ENCODE results near the gene PTPRQ.

Gene PTPRQ

GRCh38 chr12:80712866-80713265 lies 268.8 kb downstream of the PTPRQ start:
- DNase-seq (ENCODE audit: low read depth), result no peak
- TF ChIP-seq CTCF (IDR thresholded peaks at IDR 0.05; ENCODE audit: control insufficient read depth, insufficient read depth, low read depth, low read length, missing control alignments), result no peak
- no peak overlapping the region for H3K4me3 ChIP-seq (ENCODE audit: control insufficient read depth, low read depth, low read length)

DNA sequence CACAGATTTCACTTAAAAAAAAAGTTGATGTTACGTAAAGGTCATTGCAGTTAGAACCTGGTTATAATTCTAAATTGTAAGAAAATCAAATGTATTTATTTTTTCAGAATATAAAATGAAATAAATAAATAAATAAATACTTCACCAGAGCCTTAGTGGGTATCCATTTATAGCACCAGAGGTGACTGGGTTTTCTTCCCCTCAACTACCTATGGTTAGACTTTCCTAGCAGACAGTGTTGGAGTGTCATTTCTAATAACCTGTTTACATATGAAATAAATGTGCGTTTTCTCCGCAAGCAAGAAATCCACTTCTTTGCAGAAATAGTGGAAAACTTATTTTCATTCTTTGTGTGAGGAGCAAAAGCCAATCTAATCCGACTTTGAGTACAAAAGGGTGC lies 269.4 kb downstream of the PTPRQ start:
- H3K4me3 ChIP-seq (ENCODE audit: control insufficient read depth, low read depth, low read length), result no peak overlapping the region
- TF ChIP-seq CTCF (IDR thresholded peaks at IDR 0.05; ENCODE audit: control insufficient read depth, insufficient read depth, low read depth, low read length, missing control alignments), result no peak
- DNase-seq (ENCODE audit: low read depth), result no peak

DNA sequence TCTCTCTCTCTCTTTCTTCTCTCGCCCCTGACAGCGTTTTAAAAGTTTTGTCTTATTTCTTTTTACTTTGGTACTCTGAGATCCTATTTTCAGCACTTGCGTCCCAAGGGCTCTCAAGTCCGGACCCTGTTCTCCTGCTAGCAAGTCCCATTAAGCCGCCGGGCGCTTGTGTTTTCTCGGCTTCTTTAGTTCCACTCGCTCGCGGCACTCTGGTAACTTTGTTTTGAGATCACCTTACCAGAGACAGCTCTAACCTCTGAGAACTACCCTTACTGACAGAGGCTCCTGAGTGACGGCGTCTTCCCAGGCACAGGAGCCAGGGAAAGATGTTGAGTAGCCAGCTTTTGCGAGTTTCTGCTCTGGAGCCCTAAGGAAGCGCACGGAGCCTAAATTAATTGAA lies 270.0 kb downstream of the PTPRQ start:
- DNase-seq (ENCODE audit: low read depth), result no peak
- peak overlapping the region; percentile 10 for H3K4me3 ChIP-seq (ENCODE audit: control insufficient read depth, low read depth, low read length)
- no peak for TF ChIP-seq CTCF (IDR thresholded peaks at IDR 0.05; ENCODE audit: control insufficient read depth, insufficient read depth, low read depth, low read length, missing control alignments)

- no peak for DNase-seq (ENCODE audit: low read depth)
- H3K4me3 ChIP-seq (ENCODE audit: control insufficient read depth, low read depth, low read length), result no peak overlapping the region
- no peak for TF ChIP-seq CTCF (IDR thresholded peaks at IDR 0.05; ENCODE audit: control insufficient read depth, insufficient read depth, low read depth, low read length, missing control alignments)
Observed at GRCh38 chr12:80714846-80715245, 270.8 kb downstream of the PTPRQ start.

DNA sequence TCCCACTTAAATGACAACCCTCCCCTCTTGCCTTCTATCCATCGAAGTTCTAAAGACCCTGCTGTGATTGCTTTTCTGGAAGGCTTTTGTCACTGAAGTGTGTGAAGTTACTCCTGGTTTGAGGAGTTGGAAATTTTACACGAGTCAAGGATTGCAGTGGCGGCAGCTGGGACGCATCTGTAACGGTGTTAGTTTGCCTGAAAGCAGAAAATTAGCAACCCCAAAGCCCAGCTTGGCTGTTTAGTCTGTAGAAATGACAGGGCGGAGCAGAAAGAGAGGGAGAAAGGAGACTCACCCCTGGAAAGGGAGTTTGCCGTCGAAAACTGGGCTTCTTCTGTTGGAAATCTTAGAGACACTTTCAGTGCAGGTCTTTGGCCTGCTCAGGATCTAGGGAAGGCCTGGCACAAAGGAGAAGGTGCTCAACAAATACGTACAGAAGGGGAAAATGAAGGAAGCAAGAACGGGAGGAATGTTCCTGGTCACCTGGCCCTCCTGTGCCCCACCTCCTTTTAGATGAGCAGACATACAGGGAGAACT lies 271.7 kb downstream of the PTPRQ start:
- no peak overlapping the region for H3K4me3 ChIP-seq (ENCODE audit: control insufficient read depth, low read depth, low read length)
- DNase-seq (ENCODE audit: low read depth), result no peak
- no peak for TF ChIP-seq CTCF (IDR thresholded peaks at IDR 0.05; ENCODE audit: control insufficient read depth, insufficient read depth, low read depth, low read length, missing control alignments)

GRCh38 chr12:80716696-80717469 lies 272.8 kb downstream of the PTPRQ start, which contains the start of gene MYF5:
TSS of gene MYF5 (plus strand) at chr12:80716912. CDS start at chr12:80717064, 152 bp downstream.
- no peak for TF ChIP-seq CTCF (IDR thresholded peaks at IDR 0.05; ENCODE audit: control insufficient read depth, insufficient read depth, low read depth, low read length, missing control alignments)
- no peak for DNase-seq (ENCODE audit: low read depth)
- no peak within 1 kb of the TSS for H3K4me3 ChIP-seq (ENCODE audit: control insufficient read depth, low read depth, low read length)
